PFSK-1 (cell line): ENCODE data around the gene PRPSAP2.

ENCODE experiments used
- POLR2AphosphoS5 ChIP-seq: IDR thresholded peaks from 2 replicates; pipeline ENCODE4 v1.6.1; 2012; ENCODE audit warnings: low read depth, mild to moderate bottlenecking, control low read depth, low read length, moderate library complexity
- REST ChIP-seq, 2 experiments: IDR thresholded peaks; 2 replicates each; pipeline versions ENCODE4 v1.6.1 to v1.8.0; 2011 to 2012; ENCODE audit warnings: low read depth in 2 of 2, low read length in 2 of 2, control low read depth in 1 of 2, inconsistent platforms in 1 of 2, mild to moderate bottlenecking in 1 of 2, moderate library complexity in 1 of 2; ENCODE audit not compliant: insufficient read depth in 1 of 2
- TAF1 ChIP-seq: IDR thresholded peaks from 2 replicates; pipeline ENCODE4 v1.6.1; 2012; ENCODE audit warnings: low read length, control low read depth, borderline replicate concordance; ENCODE audit not compliant: insufficient read depth

GRCh38 chr17:18925187-18925586, 67.3 kb downstream of the PRPSAP2 start:
- TF ChIP-seq POLR2AphosphoS5 (no peak), TAF1 (no peak), REST (IDR thresholded peaks at IDR 0.05; ENCODE audit: insufficient read depth in 1 of 2, low read depth in 2 of 2, low read length in 2 of 2) (no peak)
